PC-3 (cell line): ENCODE data around the gene PTPN21. TPM values are rescaled to one million over a fixed set of nuclear protein-coding genes. Genes with fewer than 3 reads are reported as not detected.

ENCODE experiments used
- ATAC-seq: fragments of 200-7000 bp; cut with Tn5 transposase; 2 replicates; pipeline ENCODE4 v1.9.1; 2020; ENCODE audit warnings: mild to moderate bottlenecking, moderate library complexity
- BruUV-seq: library from RNA; stranded (reverse); fragments of 400-500 nt; replicated peaks from 2 replicates; lab custom pipeline; 2021; lab: Mats Ljungman, UMichigan
- CTCF ChIA-PET: fragments of 300-600 bp; sonication (Branson Sonifier 250); formaldehyde crosslinking; loops from one replicate; lab custom pipeline; 2022; ENCODE audit warnings: antibody characterized with exemption; lab: Charles Lee
- POLR2A ChIA-PET: fragments of 300-600 bp; sonication (Branson Sonifier 250); formaldehyde crosslinking; loops from one replicate; lab custom pipeline; 2022; ENCODE audit warnings: antibody characterized with exemption; ENCODE audit not compliant: unreplicated experiment; lab: Charles Lee
- DNase-seq: peaks from one replicate; pipeline ENCODE4 v3.0.0-alpha.2; 2015
- H2AFZ ChIP-seq: fragments of 300-600 bp; sonication (generic); 2 replicates; pipeline ENCODE4 v1.6.0; 2016; ENCODE audit warnings: antibody characterized with exemption, low read length
- H3F3A ChIP-seq: fragments of 300-600 bp; sonication (generic); one replicate; pipeline ENCODE4 v1.6.0; 2017; ENCODE audit warnings: antibody characterized with exemption, low read length, control low read depth, mild to moderate bottlenecking; ENCODE audit not compliant: unreplicated experiment
- H3K27ac ChIP-seq: fragments of 300-600 bp; sonication (generic); 2 replicates; pipeline ENCODE4 v1.5.1; 2016; ENCODE audit warnings: mild to moderate bottlenecking, low read length
- H3K27me3 ChIP-seq: fragments of 300-600 bp; sonication (generic); 2 replicates; pipeline ENCODE4 v1.6.1; 2016; ENCODE audit warnings: low read length, mixed read lengths
- H3K36me3 ChIP-seq: fragments of 300-600 bp; sonication (generic); 2 replicates; pipeline ENCODE4 v1.6.1; 2016; ENCODE audit warnings: low read depth, mixed run types, low read length, mixed read lengths
- H3K4me1 ChIP-seq: fragments of 300-600 bp; sonication (generic); 2 replicates; pipeline ENCODE4 v1.5.1; 2016; ENCODE audit warnings: low read length; ENCODE audit not compliant: insufficient read depth
- H3K4me2 ChIP-seq: fragments of 300-600 bp; sonication (generic); 2 replicates; pipeline ENCODE4 v1.6.0; 2016; ENCODE audit warnings: low read length
- H3K4me3 ChIP-seq: fragments of 300-600 bp; sonication (generic); 2 replicates; pipeline ENCODE4 v1.5.1; 2016; ENCODE audit warnings: mild to moderate bottlenecking, low read length, mixed read lengths
- H3K79me2 ChIP-seq: fragments of 300-600 bp; sonication (generic); 2 replicates; pipeline ENCODE4 v1.6.1; 2017; ENCODE audit warnings: low read length, mixed read lengths
- H3K9ac ChIP-seq: fragments of 300-600 bp; sonication (generic); 2 replicates; pipeline ENCODE4 v1.6.0; 2016; ENCODE audit warnings: mild to moderate bottlenecking, low read length
- H3K9me2 ChIP-seq: fragments of 300-600 bp; sonication (generic); replicated peaks from 2 replicates; pipeline ENCODE4 v1.6.1; 2016; ENCODE audit warnings: mixed run types, low read length, mixed read lengths
- H3K9me3 ChIP-seq: fragments of 300-600 bp; sonication (generic); 2 replicates; pipeline ENCODE4 v1.6.1; 2016; ENCODE audit warnings: low read length, mixed read lengths
- H4K20me1 ChIP-seq: fragments of 300-600 bp; sonication (generic); 2 replicates; pipeline ENCODE4 v1.6.1; 2016; ENCODE audit warnings: low read length, mixed read lengths
- EZH2 ChIP-seq: fragments of 300-600 bp; sonication (generic); IDR thresholded peaks from one replicate; pipeline ENCODE4 v1.6.1; 2017; ENCODE audit warnings: antibody characterized with exemption, mild to moderate bottlenecking, low read length; ENCODE audit not compliant: unreplicated experiment
- EZH2phosphoT487 ChIP-seq: fragments of 300-600 bp; sonication (generic); IDR thresholded peaks from 2 replicates; pipeline ENCODE4 v1.6.1; 2018; ENCODE audit warnings: mild to moderate bottlenecking, antibody characterized with exemption, low read length, borderline replicate concordance
- intact Hi-C: fragments of 100-400 bp; cut with micrococcal nuclease; formaldehyde crosslinking; loops from 2 replicates; pipeline ENCODE4 v1.9.0; 2023
- total RNA-seq: library from RNA; depleted of rRNA; stranded (reverse); fragments of >200 nt; gene quantifications from 2 replicates; pipeline ENCODE4 v1.2.3, GENCODE V29; 2014
- TF ChIP-seq, protein P1 (sequence below): fragments of 300-600 bp; sonication (generic); conservative IDR thresholded peaks from 2 replicates; pipeline ENCODE4 v1.5.1; 2017; ENCODE audit warnings: antibody characterized with exemption, low read depth, mild to moderate bottlenecking, low read length

PTPN21 gene
- total RNA-seq, 1 experiment from 2014 or later = 6.3 TPM

DNA sequence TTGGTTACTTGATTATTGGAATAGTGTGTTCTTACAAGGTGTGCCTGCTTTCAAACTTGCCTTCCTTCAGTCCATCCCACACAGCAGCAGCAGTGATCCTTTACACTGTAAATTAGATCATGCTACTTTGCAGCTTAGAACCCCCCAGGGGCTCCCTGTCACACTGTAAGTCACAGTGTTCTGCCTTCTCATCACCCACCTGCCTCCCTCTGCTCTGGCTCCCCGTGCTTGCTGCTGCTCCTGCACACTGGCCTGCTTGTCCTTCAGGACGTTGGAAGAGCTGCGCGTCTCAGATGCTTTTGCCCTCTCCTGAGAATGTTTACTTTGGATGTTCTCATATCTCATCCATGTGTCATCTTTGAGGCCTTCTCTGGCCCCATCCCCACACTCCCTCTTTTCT lies 35.4 kb upstream of the PTPN21 start:
- H3K9ac ChIP-seq = no peak overlapping the region
- CTCF ChIA-PET = no interaction called here
- DNase-seq = no peak
- H3K4me2 ChIP-seq = no peak overlapping the region
- no peaks in the 10 kb centered on the region for H3K9me3 ChIP-seq
- ATAC-seq = peak; percentile 40; the same call in 1 of the 2 replicates
- BruUV-seq = no TSS peak
- no peaks in the 10 kb centered on the region for H3F3A ChIP-seq
- POLR2A ChIA-PET = no interaction called here
- TF ChIP-seq EZH2phosphoT487 (no peak), EZH2 (no peak)
- TF ChIP-seq, protein P1, sequence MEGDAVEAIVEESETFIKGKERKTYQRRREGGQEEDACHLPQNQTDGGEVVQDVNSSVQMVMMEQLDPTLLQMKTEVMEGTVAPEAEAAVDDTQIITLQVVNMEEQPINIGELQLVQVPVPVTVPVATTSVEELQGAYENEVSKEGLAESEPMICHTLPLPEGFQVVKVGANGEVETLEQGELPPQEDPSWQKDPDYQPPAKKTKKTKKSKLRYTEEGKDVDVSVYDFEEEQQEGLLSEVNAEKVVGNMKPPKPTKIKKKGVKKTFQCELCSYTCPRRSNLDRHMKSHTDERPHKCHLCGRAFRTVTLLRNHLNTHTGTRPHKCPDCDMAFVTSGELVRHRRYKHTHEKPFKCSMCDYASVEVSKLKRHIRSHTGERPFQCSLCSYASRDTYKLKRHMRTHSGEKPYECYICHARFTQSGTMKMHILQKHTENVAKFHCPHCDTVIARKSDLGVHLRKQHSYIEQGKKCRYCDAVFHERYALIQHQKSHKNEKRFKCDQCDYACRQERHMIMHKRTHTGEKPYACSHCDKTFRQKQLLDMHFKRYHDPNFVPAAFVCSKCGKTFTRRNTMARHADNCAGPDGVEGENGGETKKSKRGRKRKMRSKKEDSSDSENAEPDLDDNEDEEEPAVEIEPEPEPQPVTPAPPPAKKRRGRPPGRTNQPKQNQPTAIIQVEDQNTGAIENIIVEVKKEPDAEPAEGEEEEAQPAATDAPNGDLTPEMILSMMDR = no peak
- H3K27me3 ChIP-seq = no peaks in the 10 kb centered on the region
- H3K4me3 ChIP-seq = no peak overlapping the region
- H4K20me1 ChIP-seq = 0 out of 2 replicates have a peak, but pooled peaks cover 4% of the 10 kb centered on the region
- no peaks in the 10 kb centered on the region for H3K9me2 ChIP-seq
- H3K4me1 ChIP-seq = no peaks in the 10 kb centered on the region
- H2AFZ ChIP-seq = no peak overlapping the region
- intact Hi-C loops = no loop called here
- no peak overlapping the region for H3K27ac ChIP-seq
- H3K36me3 ChIP-seq = peaks cover 40% of the 10 kb centered on the region
- no peaks in the 10 kb centered on the region for H3K79me2 ChIP-seq

DNA sequence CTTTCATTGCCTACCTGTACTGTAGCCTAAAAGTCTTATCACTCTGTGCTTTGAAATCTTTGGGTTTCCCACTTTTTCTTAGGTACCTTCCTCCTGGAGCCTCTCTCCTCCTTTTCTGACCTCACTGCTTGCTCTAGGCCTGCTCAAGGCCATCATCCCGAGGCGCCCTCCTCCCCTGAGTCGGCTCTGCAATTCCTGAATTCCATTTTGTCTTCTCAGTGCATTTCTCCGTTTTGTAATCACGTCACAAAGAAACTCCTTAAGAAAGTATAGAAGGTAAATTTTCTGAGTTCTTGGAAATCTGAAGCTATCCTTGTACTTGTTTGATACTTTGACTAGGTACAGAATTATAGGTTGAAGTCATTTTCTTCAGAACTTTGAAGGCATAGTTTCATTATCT lies 33.3 kb upstream of the PTPN21 start:
- intact Hi-C loops = no loop called here
- TF ChIP-seq EZH2phosphoT487 = no peak
- TF ChIP-seq EZH2 = no peak
- TF ChIP-seq, protein P1 = no peak
- H3K4me2 ChIP-seq = no peak overlapping the region
- POLR2A ChIA-PET = no interaction called here
- H3K9ac ChIP-seq = no peak overlapping the region
- ATAC-seq = no peak
- CTCF ChIA-PET = no interaction called here
- peaks cover 44% of the 10 kb centered on the region; the same call in 1 of the 2 replicates for H3K36me3 ChIP-seq
- no peaks in the 10 kb centered on the region for H3K79me2 ChIP-seq
- H4K20me1 ChIP-seq = peaks cover 9% of the 10 kb centered on the region; the same call in 1 of the 2 replicates
- no peaks in the 10 kb centered on the region for H3K9me2 ChIP-seq
- H3K4me1 ChIP-seq = no peaks in the 10 kb centered on the region
- H3K4me3 ChIP-seq = no peak overlapping the region
- no peak overlapping the region for H3K27ac ChIP-seq
- no peaks in the 10 kb centered on the region for H3K9me3 ChIP-seq
- no peaks in the 10 kb centered on the region for H3K27me3 ChIP-seq
- no peak for DNase-seq
- no peak overlapping the region for H2AFZ ChIP-seq
- BruUV-seq = no TSS peak
- no peaks in the 10 kb centered on the region for H3F3A ChIP-seq

DNA sequence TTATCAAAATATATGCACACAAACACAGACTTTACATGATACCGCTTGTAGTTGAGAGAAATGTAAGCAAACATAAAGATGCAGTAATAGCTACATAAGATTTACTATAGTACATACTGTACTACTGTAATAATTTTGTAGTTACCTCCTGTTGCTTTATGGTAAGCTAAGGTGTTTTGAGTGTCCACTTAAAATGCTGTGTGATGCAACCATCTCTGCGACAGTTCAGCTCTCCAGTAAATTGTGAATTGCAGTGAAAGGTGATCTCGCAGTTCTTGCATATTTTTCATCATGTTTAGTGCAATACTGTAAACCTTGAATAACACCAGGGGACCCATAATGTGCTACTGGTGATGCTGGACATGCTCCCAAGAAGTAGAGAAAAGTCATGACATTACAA lies 29.6 kb upstream of the PTPN21 start:
- no TSS peak for BruUV-seq
- Histone ChIP-seq H3K9me3 (no peaks in the 10 kb centered on the region), H3K36me3 (peaks cover 54% of the 10 kb centered on the region)

More for the DNA sequence above, 29.6 kb upstream of the PTPN21 start:
- Histone ChIP-seq H3K9ac (no peak overlapping the region), H3K4me2 (no peak overlapping the region), H3K79me2 (no peaks in the 10 kb centered on the region), H3K9me2 (no peaks in the 10 kb centered on the region), H3F3A (no peaks in the 10 kb centered on the region), H3K27ac (no peak overlapping the region), H2AFZ (no peak overlapping the region), H3K4me1 (no peaks in the 10 kb centered on the region), H3K27me3 (no peaks in the 10 kb centered on the region), H3K4me3 (no peak overlapping the region), H4K20me1 (peaks cover 7% of the 10 kb centered on the region; the same call in 1 of the 2 replicates)
- POLR2A ChIA-PET = no interaction called here
- intact Hi-C loops = no loop called here
- ATAC-seq = no peak
- CTCF ChIA-PET = no interaction called here
- no peak for DNase-seq
- TF ChIP-seq, protein P1 = no peak
- TF ChIP-seq EZH2 (no peak), EZH2phosphoT487 (no peak)
